ENCODE results near the gene CCT7.

DNA sequence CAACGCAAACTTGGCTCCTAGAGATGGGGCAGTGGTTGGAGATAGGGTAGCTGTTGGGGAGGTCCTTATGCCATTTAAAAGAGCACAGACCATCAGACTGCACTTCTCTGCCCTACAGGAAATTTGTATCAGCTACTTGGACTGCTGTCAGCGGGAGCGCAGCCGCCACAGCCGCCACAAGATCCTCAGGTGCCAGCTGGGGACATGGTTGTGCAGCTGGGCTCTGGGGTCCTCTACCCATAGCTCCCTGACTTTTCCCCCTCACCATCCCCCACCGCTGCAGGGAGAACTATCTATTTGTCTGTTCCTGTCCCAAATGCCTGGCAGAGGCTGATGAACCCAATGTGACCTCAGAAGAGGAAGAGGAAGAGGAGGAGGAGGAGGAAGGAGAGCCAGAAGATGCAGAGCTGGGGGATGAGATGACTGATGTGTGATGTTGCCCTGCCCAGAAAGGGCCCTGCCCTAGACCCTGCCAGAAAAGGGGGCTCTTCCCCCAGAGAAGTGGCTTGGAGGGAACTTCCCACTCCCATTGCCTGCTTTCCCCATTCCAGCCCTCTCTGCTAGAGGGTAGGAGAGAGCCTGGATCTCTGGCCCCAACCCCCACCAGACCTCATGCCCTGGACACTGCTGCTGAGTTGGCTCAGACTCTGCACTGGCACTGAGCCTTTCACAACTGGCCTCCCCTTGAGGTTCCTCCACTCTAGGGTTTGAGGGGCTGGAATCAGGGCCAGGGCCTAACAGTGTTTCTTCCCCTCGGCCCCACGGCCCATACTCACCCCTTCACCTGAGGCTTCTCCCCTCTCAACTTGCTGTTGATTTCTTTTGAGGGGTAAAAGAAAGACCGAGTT lies 8.4 kb upstream of the CCT7 start:
- TF ChIP-seq POLR2A (IDR thresholded peaks at IDR 0.05), result no peak
- TF ChIP-seq, protein P1, sequence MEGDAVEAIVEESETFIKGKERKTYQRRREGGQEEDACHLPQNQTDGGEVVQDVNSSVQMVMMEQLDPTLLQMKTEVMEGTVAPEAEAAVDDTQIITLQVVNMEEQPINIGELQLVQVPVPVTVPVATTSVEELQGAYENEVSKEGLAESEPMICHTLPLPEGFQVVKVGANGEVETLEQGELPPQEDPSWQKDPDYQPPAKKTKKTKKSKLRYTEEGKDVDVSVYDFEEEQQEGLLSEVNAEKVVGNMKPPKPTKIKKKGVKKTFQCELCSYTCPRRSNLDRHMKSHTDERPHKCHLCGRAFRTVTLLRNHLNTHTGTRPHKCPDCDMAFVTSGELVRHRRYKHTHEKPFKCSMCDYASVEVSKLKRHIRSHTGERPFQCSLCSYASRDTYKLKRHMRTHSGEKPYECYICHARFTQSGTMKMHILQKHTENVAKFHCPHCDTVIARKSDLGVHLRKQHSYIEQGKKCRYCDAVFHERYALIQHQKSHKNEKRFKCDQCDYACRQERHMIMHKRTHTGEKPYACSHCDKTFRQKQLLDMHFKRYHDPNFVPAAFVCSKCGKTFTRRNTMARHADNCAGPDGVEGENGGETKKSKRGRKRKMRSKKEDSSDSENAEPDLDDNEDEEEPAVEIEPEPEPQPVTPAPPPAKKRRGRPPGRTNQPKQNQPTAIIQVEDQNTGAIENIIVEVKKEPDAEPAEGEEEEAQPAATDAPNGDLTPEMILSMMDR (IDR thresholded peaks at IDR 0.05), result no peak

Measured in adrenal gland (tissue), 5 donors.